ENCODE measurements around the gene MAGT1.
"Not testable (repeated sequence)": the region's sequence is repeated elsewhere in the genome, so short reads cannot be mapped to it uniquely, and the experiment has no call there.

MAGT1 gene

DNA sequence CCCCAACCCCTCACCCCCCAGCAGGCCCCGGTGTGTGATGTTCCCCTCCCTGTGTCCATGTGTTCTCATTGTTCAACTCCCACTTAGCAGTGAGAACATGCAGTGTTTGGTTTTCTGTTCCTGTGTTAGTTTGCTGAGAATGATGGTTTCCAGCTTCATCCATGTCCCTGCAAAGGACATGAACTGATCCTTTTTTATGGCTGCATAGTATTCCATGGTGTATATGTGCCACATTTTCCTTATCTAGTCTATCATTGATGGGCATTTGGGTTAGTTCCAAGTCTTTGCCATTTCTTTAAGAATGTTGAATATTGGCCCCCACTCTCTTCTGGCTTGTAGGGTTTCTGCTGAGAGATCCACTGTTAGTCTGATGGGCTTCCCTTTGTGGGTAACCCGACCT lies 73.2 kb downstream of the MAGT1 start:
- DNase-seq: not testable (repeated sequence)

DNA sequence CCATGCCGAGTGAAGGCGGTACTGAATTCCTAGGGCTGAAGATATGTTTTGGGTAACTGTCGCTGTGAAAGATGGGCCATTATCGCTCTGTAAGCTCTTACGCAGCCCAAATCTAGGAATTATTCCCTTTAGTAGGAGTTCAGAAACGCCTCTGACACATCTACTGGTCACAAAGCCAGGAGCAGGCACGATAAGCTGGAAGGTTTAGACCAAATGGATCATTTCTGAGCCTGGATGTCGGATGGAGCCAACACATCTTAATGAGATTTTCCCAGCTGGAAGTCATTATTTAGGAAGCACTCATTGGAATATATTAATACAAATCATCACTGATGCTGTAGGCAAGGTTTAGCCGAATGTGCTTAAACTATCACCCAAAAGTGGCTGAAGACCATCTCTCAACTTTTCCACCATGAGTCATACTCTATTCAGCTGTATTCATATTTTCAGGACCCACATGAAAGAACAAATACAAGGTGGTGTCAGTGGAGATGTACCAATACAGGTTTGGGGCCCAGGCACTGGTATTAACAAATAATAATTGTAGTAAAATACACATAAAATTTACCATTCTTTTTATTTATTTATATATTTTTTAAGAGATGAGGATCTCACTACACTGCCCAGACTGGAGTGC lies 75.0 kb downstream of the MAGT1 start:
- no peak for DNase-seq

DNA sequence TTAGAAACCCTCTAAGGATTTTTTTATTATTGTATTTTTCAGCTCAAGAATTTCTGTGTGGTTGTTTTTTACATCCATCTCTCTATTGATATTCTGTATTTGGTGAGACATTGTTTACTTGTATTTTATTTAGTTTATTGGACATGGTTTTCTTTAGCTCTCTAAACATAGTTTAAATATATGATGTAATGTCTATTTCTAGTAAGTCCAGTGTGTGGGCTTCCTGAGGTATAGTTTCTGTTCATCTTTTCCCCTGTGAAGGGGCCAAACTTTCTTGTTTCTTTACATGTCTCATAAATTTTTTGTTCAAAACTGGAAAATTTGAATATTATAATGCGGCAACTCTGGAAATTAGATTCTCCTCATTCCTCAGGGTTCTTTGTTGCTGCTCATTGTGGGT lies 81.0 kb downstream of the MAGT1 start:
- no peak for DNase-seq

DNA sequence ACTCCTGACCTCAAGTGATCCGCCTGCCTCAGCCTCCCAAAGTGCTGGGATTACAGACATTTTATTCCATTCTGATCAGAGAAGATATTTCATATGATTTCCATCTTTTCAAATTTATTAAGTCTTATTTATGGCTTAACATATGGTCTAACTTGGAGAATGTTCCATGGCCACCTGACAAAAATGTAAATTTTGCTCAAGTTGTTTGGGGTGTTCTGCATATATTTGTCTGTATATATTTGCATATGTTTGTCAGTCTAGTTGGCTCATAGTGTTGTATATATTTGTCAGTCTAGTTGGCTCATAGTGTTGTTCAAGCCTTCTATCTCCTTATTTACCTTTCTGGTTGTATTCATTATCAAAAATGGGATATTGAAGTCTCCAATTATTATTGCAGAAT lies 93.0 kb downstream of the MAGT1 start:
- no peak for DNase-seq

DNA sequence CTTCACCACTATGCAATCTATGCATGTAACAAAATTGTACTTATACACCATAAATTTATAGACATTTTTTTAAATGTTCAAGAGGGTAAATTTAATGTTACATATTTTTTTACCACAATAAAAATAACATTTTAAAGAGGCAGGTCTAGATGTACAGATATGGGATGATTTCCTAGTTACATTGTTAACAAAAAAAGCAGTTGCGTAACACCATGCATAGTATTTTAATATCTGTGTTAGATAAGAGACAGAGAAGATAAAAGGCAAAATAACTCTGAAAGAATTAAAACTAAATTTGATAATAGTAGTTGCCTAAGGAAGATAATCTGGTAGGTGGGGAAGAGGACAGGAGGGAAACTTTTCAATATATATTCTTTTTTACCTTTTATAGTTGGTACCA lies 100.1 kb downstream of the MAGT1 start:
- no peak for DNase-seq

DNA sequence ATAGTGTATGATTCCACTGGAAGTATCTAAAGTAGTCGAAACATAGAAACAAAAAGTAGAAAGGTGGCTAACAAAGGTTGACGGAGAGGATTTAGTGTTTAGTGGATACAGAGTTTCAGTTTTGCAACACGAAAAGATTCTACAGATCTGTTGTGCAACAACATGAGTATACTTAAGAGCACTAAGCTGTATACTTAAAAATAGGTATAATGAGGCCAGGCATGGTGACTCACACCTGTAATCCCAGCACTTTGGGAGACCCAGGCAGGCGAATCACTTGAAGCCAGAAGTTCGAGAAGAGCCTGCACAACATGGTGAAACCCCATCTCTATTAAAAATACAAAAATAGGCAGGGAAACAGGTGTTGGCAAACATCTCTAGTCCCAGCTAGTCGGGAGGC lies 101.3 kb downstream of the MAGT1 start:
- DNase-seq: no peak

DNA sequence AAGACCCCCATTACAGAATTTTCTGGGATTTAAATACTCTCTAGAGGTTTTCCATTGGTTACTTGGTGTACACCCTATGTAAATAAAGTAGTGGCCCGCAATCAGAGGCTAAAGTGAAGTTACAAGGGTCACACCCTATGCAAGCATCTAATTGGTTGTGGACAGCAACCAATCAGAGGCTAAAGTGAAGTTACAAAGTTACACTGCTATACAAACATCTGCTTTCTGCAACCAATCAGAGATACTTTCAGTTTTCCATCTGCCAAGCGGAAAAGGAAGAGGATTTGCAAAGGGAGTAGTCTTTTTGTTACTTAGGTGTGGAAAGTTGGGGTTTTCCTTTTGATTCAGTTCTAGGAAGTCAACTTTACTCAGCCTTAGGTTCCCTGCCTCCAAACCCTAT lies 107.2 kb downstream of the MAGT1 start:
- no peak for DNase-seq

DNA sequence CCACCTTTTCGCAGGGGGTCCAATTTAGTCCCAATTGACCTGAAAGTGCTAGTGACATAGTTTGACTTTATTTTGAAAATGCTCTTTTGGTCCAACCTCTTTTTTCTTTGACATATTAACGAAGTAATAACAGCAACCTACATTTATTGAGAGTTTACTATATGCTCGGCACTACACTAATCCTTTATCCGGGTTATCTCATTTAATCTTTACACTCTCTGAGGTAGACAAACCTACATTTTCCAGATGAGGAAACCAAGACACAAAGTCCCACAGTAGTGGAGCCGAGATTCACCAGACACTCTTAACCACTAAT lies 108.9 kb downstream of the MAGT1 start:
- DNase-seq: no peak

DNA sequence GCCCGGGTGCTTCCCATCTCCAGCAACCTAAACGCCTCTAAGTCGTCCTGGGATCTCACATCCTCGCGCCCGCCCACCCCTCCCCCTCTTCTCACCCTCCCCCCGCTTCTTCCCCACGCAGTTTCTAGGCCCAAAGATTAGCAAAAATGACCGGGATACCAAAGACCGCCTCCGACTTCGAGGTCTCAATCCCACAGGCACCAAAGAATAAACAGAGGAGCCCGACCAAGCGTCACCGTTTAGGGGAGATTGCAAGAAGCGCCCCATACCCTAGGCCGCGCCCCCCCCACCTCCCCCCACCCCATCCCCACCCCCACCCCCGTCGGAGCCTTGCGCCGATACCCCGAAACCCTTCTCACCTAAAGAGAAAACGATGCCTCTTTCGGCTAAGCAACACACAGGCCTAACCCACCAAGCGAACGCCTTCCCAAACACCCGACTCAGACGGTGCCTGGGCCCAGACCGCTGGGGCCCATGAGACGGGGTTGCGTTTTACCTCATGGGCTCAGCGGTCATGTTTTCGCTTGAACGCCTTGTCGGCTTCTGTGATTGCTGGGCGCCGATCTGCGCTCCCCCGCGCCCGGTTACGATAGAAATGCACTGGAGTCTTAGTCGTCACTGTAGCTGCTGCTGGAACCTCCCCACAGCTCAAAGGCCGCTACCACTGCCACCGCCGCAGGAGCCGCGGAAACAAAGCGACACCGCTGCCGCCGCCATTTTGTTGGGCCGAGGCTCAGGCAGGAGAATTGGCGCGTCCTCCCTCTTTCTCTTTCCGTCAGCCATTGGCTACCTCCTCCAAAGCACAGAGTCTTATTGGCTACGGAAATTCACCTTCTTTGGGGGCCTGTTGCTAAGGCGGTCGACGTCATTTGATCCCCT lies 109.5 kb downstream of the MAGT1 start, which contains the start of gene ATRX:
Gene ATRX (minus strand): TSS at position 731 of the 879 bp plus-strand sequence. CDS start 215 bp downstream, at position 516.
- no peak for DNase-seq

DNA sequence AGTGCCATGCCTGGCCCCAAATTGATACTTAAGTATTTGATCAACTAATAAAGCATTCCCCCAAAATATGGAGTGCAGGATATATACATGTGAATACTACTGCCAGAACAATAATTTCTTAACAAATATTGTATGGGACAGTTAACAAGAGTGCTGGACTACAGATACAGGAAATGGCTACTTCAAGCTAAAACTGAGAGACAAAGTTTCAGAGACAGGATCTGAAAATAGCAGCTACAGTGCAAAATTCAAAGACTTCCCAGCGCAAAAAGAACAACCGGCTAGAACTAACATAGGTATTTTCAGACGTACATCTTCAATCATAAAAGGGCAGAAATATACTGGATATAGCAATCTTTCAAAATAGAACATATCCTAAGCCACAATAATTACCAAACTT lies 115.5 kb downstream of the MAGT1 start:
- DNase-seq: no peak

DNA sequence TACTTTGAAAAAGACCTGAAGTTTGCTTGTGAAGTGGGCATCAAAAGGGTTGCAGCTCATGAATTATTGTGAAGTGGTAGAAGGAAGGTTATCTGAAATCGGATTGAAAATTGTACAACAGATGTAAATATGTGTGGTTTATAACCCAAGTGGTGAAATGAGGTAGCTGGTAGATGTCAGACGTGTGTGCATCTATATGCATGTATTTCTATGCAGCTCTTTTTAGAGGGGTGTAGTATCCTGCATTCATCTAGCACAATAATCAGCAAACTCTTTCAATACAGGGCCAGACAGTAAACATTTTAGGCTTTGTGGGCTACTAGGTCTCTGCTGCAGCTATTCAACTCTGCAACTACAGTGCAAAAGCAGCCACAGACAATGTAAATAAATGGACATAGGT lies 118.6 kb downstream of the MAGT1 start:
- DNase-seq: no peak
